GM23248 (cell line): ENCODE data around the gene NEMP2. TPM values are rescaled to one million over a fixed set of nuclear protein-coding genes. Genes with fewer than 3 reads are reported as not detected.

ENCODE experiments used
- DNase-seq: peaks from one replicate; pipeline ENCODE4 v3.0.0-alpha.2; 2015
- H2AFZ ChIP-seq: fragments of 200-600 bp; sonication (generic); 2 replicates; pipeline ENCODE4 v1.6.1; 2016; ENCODE audit warnings: antibody characterized with exemption
- H3F3A ChIP-seq: fragments of 200-600 bp; sonication (generic); 2 replicates; pipeline ENCODE4 v1.6.1; 2016; ENCODE audit warnings: mild to moderate bottlenecking, antibody characterized with exemption, mixed run types; ENCODE audit not compliant: insufficient read depth
- H3K27ac ChIP-seq: fragments of 200-600 bp; sonication (generic); 2 replicates; pipeline ENCODE4 v1.5.1; 2016; ENCODE audit warnings: mild to moderate bottlenecking
- H3K27me3 ChIP-seq: fragments of 200-600 bp; sonication (generic); replicated peaks from 2 replicates; pipeline ENCODE4 v1.6.1; 2016; ENCODE audit warnings: mild to moderate bottlenecking; ENCODE audit not compliant: insufficient read depth
- H3K36me3 ChIP-seq: fragments of 200-600 bp; sonication (generic); 2 replicates; pipeline ENCODE4 v1.6.1; 2016; ENCODE audit warnings: low read depth, mild to moderate bottlenecking
- H3K4me1 ChIP-seq: fragments of 200-600 bp; sonication (generic); 2 replicates; pipeline ENCODE4 v1.6.1; 2016; ENCODE audit warnings: mild to moderate bottlenecking; ENCODE audit not compliant: insufficient read depth
- H3K4me2 ChIP-seq: fragments of 200-600 bp; sonication (generic); one replicate; pipeline ENCODE4 v1.6.1; 2016; ENCODE audit warnings: mild to moderate bottlenecking; ENCODE audit not compliant: unreplicated experiment
- H3K4me3 ChIP-seq: fragments of 200-600 bp; sonication (generic); 2 replicates; pipeline ENCODE4 v1.5.1; 2016; ENCODE audit warnings: mild to moderate bottlenecking
- H3K79me2 ChIP-seq: fragments of 200-600 bp; sonication (generic); 2 replicates; pipeline ENCODE4 v1.6.1; 2016; ENCODE audit warnings: mild to moderate bottlenecking; ENCODE audit not compliant: insufficient read depth
- H3K9ac ChIP-seq: fragments of 200-600 bp; sonication (generic); 2 replicates; pipeline ENCODE4 v1.6.1; 2016; ENCODE audit warnings: mild to moderate bottlenecking
- H3K9me2 ChIP-seq: fragments of 200-600 bp; sonication (generic); 2 replicates; pipeline ENCODE4 v1.6.1; 2016; ENCODE audit warnings: mixed run types, mild to moderate bottlenecking, moderate library complexity; ENCODE audit not compliant: insufficient read depth
- H3K9me3 ChIP-seq: fragments of 200-600 bp; sonication (generic); one replicate; pipeline ENCODE4 v1.6.1; 2017; ENCODE audit warnings: low read depth
- H4K20me1 ChIP-seq: fragments of 200-600 bp; sonication (generic); 2 replicates; pipeline ENCODE4 v1.6.0; 2016; ENCODE audit not compliant: insufficient read depth
- EZH2 ChIP-seq: fragments of 200-600 bp; sonication (generic); IDR thresholded peaks from 2 replicates; pipeline ENCODE4 v1.6.1; 2018; ENCODE audit warnings: antibody characterized with exemption, mild to moderate bottlenecking; ENCODE audit not compliant: insufficient read depth, poor library complexity, severe bottlenecking
- EZH2phosphoT487 ChIP-seq: fragments of 200-600 bp; sonication (generic); IDR thresholded peaks from 2 replicates; pipeline ENCODE4 v1.6.1; 2018; ENCODE audit warnings: antibody characterized with exemption, moderate library complexity, mild to moderate bottlenecking, low read depth; ENCODE audit not compliant: insufficient read depth
- WGBS, 2 experiments: methylation state at CpG; one replicate each; pipeline ENCODE4 v1.1.6; 2015 to 2017; ENCODE audit warnings: low lambda C conversion rate in 2 of 2, low coverage in 1 of 2; ENCODE audit errors: missing lambda C conversion rate in 2 of 2; 5-methylcytosine and 5-hydroxymethylcytosine counted together
- in situ Hi-C: fragments of 300-500 bp; cut with MboI; formaldehyde crosslinking; loops from 2 replicates; pipeline ENCODE4 v1.15.0; 2020
- polyA plus RNA-seq: library from polyadenylated mRNA; unstranded; fragments of >200 nt; fragmentation: Nextera tagmentation; extraction: Ambion mirVana; gene quantifications from 2 replicates; pipeline ENCODE4 v1.2.1, GENCODE V29; 2016
- total RNA-seq: library from RNA; depleted of rRNA; stranded (reverse); fragments of >200 nt; shearing (Covaris generic); gene quantifications from 2 replicates; pipeline ENCODE4 v1.2.3, GENCODE V29; 2014

NEMP2 gene
- total and polyA plus RNA-seq, 2 experiments from 2014 or later: 2.7 to 3.8 TPM

- 100% methylated on average over 1 of the region's 1 CpG for WGBS, 2 experiments
These were observed 14.4 kb downstream of the NEMP2 start for GRCh38 chr2:190519975-190520767.

GRCh38 chr2:190517468-190517867, 17.1 kb downstream of the NEMP2 start:
- H2AFZ ChIP-seq: no peak overlapping the region
- H3K79me2 ChIP-seq: no peaks in the 10 kb centered on the region
- H3K27ac ChIP-seq: no peak overlapping the region
- no peaks in the 10 kb centered on the region for H3K36me3 ChIP-seq
- in situ Hi-C loops: no loop called here
- no peaks in the 10 kb centered on the region for H3K9me2 ChIP-seq
- H3K4me2 ChIP-seq: no peak overlapping the region
- H3K27me3 ChIP-seq: no peaks in the 10 kb centered on the region
- H3F3A ChIP-seq: no peaks in the 10 kb centered on the region
- H3K4me3 ChIP-seq: no peak overlapping the region
- no peak overlapping the region for H3K9ac ChIP-seq
- no peaks in the 10 kb centered on the region for H3K9me3 ChIP-seq
- peaks cover 4% of the 10 kb centered on the region; the same call in 1 of the 2 replicates for H3K4me1 ChIP-seq
- H4K20me1 ChIP-seq: no peaks in the 10 kb centered on the region
- WGBS, 2 experiments: 84 to 91% methylated on average over 2 of the region's 2 CpGs
- TF ChIP-seq EZH2phosphoT487 (no peak), EZH2 (no peak)
- DNase-seq: no peak

More at GRCh38 chr2:190519975-190520767, 14.4 kb downstream of the NEMP2 start:
- DNase-seq: no peak
- no peak overlapping the region for H3K9ac ChIP-seq
- H3K79me2 ChIP-seq: no peaks in the 10 kb centered on the region
- no peaks in the 10 kb centered on the region for H3K36me3 ChIP-seq
- H2AFZ ChIP-seq: no peak overlapping the region
- 0 out of 2 replicates have a peak, but pooled peaks cover under 1% of the 10 kb centered on the region for H3K4me1 ChIP-seq
- no peak overlapping the region for H3K27ac ChIP-seq
- H3K9me2 ChIP-seq: no peaks in the 10 kb centered on the region
- H3K9me3 ChIP-seq: no peaks in the 10 kb centered on the region
- H3K4me2 ChIP-seq: no peak overlapping the region
- no peak overlapping the region for H3K4me3 ChIP-seq
- in situ Hi-C loops: no loop called here
- H4K20me1 ChIP-seq: no peaks in the 10 kb centered on the region
- TF ChIP-seq EZH2 (no peak), EZH2phosphoT487 (no peak)
- H3K27me3 ChIP-seq: no peaks in the 10 kb centered on the region
- no peaks in the 10 kb centered on the region for H3F3A ChIP-seq

- H3K79me2 ChIP-seq: no peaks in the 10 kb centered on the region
- H3K4me2 ChIP-seq: no peak overlapping the region
- no peaks in the 10 kb centered on the region for H3K36me3 ChIP-seq
- no peak for DNase-seq
- no peaks in the 10 kb centered on the region for H3K9me2 ChIP-seq
- H3K27ac ChIP-seq: no peak overlapping the region
- in situ Hi-C loops: no loop called here
- no peaks in the 10 kb centered on the region for H3K27me3 ChIP-seq
- no peak overlapping the region for H2AFZ ChIP-seq
- no peak overlapping the region for H3K4me3 ChIP-seq
- WGBS, 2 experiments: 96% methylated on average over 1 of the region's 1 CpG
- H3K4me1 ChIP-seq: peaks cover 4% of the 10 kb centered on the region; the same call in 1 of the 2 replicates
- H3K9me3 ChIP-seq: no peaks in the 10 kb centered on the region
- H3K9ac ChIP-seq: no peak overlapping the region
- no peaks in the 10 kb centered on the region for H4K20me1 ChIP-seq
- H3F3A ChIP-seq: no peaks in the 10 kb centered on the region
- TF ChIP-seq EZH2 (no peak), EZH2phosphoT487 (no peak)
These were observed 18.8 kb downstream of the NEMP2 start for GRCh38 chr2:190515687-190516086.

GRCh38 chr2:190514676-190515075, 19.8 kb downstream of the NEMP2 start:
- peaks cover 4% of the 10 kb centered on the region; the same call in 1 of the 2 replicates for H3K4me1 ChIP-seq
- no peaks in the 10 kb centered on the region for H3K9me2 ChIP-seq
- no peak overlapping the region for H3K4me3 ChIP-seq
- no peaks in the 10 kb centered on the region for H3K79me2 ChIP-seq
- DNase-seq: peak; percentile 81
- TF ChIP-seq EZH2phosphoT487: no peak
- TF ChIP-seq EZH2: no peak
- H3K36me3 ChIP-seq: no peaks in the 10 kb centered on the region
- in situ Hi-C loops: no loop called here
- H3K9me3 ChIP-seq: no peaks in the 10 kb centered on the region
- H3K27ac ChIP-seq: no peak overlapping the region
- H4K20me1 ChIP-seq: no peaks in the 10 kb centered on the region
- H3K27me3 ChIP-seq: no peaks in the 10 kb centered on the region
- no peak overlapping the region for H3K4me2 ChIP-seq
- no peak overlapping the region for H3K9ac ChIP-seq
- no peak overlapping the region for H2AFZ ChIP-seq
- no peaks in the 10 kb centered on the region for H3F3A ChIP-seq
- 95 to 97% methylated on average over 1 of the region's 1 CpG for WGBS, 2 experiments
